T-helper 1 cell (primary cell): Measurements from ENCODE around the gene HILPDA.
A peak's percentile ranks its signal among the peaks of the same experiment; 100 is the strongest.
"Not testable (repeated sequence)": the region's sequence is repeated elsewhere in the genome, so short reads cannot be mapped to it uniquely, and the experiment has no call there.

Source experiments
- DNase-seq, 5 donors: peaks; one replicate each; pipeline ENCODE4 v3.0.0-alpha.2; 2012 to 2020

HILPDA gene

GRCh38 chr7:128463933-128464332 lies 8.3 kb downstream of the HILPDA start:
- not testable (repeated sequence) for DNase-seq

GRCh38 chr7:128466871-128467270 lies 11.2 kb downstream of the HILPDA start:
- not testable (repeated sequence) for DNase-seq

- peak; percentile 86 to 93 (median 88) for DNase-seq
Measured at GRCh38 chr7:128476402-128477335, 21.0 kb downstream of the HILPDA start, which contains the start of gene METTL2B. Gene METTL2B (plus strand): TSS chr7:128476748. CDS start chr7:128476766, 18 bp downstream.

- DNase-seq, result not testable (repeated sequence)
Measured at GRCh38 chr7:128477336-128477690, 21.6 kb downstream of the HILPDA start.

- not testable (repeated sequence) for DNase-seq
Measured at GRCh38 chr7:128479082-128479481, 23.4 kb downstream of the HILPDA start.

- not testable (repeated sequence) for DNase-seq
Measured at GRCh38 chr7:128488134-128488533, 32.5 kb downstream of the HILPDA start.

GRCh38 chr7:128497405-128497804 lies 41.7 kb downstream of the HILPDA start:
- no peak for DNase-seq

- DNase-seq, result not testable (repeated sequence)
Measured at GRCh38 chr7:128505416-128505815, 49.7 kb downstream of the HILPDA start.

- not testable (repeated sequence) for DNase-seq
Measured at GRCh38 chr7:128506819-128507218, 51.1 kb downstream of the HILPDA start.

GRCh38 chr7:128507321-128507993 lies 51.8 kb downstream of the HILPDA start:
- not testable (repeated sequence) for DNase-seq
